Endodermal cell (in vitro differentiated cells): ENCODE data around the gene ZNF804A. TPM values are rescaled to one million over a fixed set of nuclear protein-coding genes. Genes with fewer than 3 reads are reported as not detected.

Source experiments
- DNase-seq: peaks from one replicate; pipeline ENCODE4 v3.0.0-alpha.2; 2017
- H3K27ac ChIP-seq: 2 replicates; pipeline ENCODE4 v1.5.1; 2013; ENCODE audit warnings: mild to moderate bottlenecking, low read depth, low read length, moderate library complexity
- H3K27me3 ChIP-seq: 2 replicates; pipeline ENCODE4 v1.6.1; 2013; ENCODE audit warnings: mild to moderate bottlenecking, low read length, moderate library complexity; ENCODE audit not compliant: insufficient read depth, control insufficient read depth, poor library complexity, severe bottlenecking
- H3K36me3 ChIP-seq: 2 replicates; pipeline ENCODE4 v1.7.0; 2013; ENCODE audit warnings: mild to moderate bottlenecking, low read length, moderate library complexity; ENCODE audit not compliant: control insufficient read depth, insufficient read depth
- H3K4me1 ChIP-seq: one replicate; pipeline ENCODE4 v1.7.0; 2013; ENCODE audit warnings: low read length; ENCODE audit not compliant: control insufficient read depth, insufficient read depth
- H3K4me3 ChIP-seq: 2 replicates; pipeline ENCODE4 v1.5.1; 2013; ENCODE audit warnings: mild to moderate bottlenecking, low read length, moderate library complexity
- H3K9ac ChIP-seq: 2 replicates; pipeline ENCODE4 v1.6.1; 2013; ENCODE audit warnings: mild to moderate bottlenecking, low read length, moderate library complexity; ENCODE audit not compliant: poor library complexity, severe bottlenecking; ENCODE audit errors: extremely low read depth
- H3K9me3 ChIP-seq: 2 replicates; pipeline ENCODE4 v1.6.1; 2013; ENCODE audit warnings: mild to moderate bottlenecking, low read length, moderate library complexity; ENCODE audit not compliant: control insufficient read depth
- H3K27ac Mint-ChIP-seq: 2 replicates; pipeline ENCODE4 v1.8.0; 2020; ENCODE audit warnings: mixed read lengths
- H3K27me3 Mint-ChIP-seq: 2 replicates; pipeline ENCODE4 v1.8.0; 2021; ENCODE audit warnings: mild to moderate bottlenecking, mixed read lengths; ENCODE audit not compliant: insufficient read depth
- H3K36me3 Mint-ChIP-seq: 2 replicates; pipeline ENCODE4 v1.8.0; 2020; ENCODE audit warnings: low read depth, mixed read lengths
- H3K4me1 Mint-ChIP-seq: 2 replicates; pipeline ENCODE4 v1.8.0; 2020; ENCODE audit warnings: mixed read lengths
- H3K4me3 Mint-ChIP-seq: 2 replicates; pipeline ENCODE4 v1.8.0; 2020; ENCODE audit warnings: mild to moderate bottlenecking, moderate library complexity, mixed read lengths
- H3K9me3 Mint-ChIP-seq: 2 replicates; pipeline ENCODE4 v1.8.0; 2020; ENCODE audit warnings: mild to moderate bottlenecking, mixed read lengths
- WGBS, 2 experiments: methylation state at CpG; one replicate each; pipeline versions ENCODE4 v1.1.5 to v1.1.7; 2013; ENCODE audit warnings: missing lambda C conversion rate in 2 of 2, mixed read lengths in 1 of 2; ENCODE audit not compliant: insufficient coverage in 1 of 2, insufficient read length in 1 of 2; 5-methylcytosine and 5-hydroxymethylcytosine counted together
- total RNA-seq, 2 donors: library from RNA; stranded (reverse); fragmentation: NEBNext Ultra II Directional in 1 of 2; extraction: Animal tissue kit (Norgen Biotek cat#: 25700) in 1 of 2; gene quantifications; 2 replicates in 1 of 2; 3 replicates in 1 of 2; pipeline ENCODE4 v1.2.1, GENCODE V29; 2021
- TF ChIP-seq, protein P1 (sequence below): fragments of 200-600 bp; sonication (generic); conservative IDR thresholded peaks from 2 replicates; pipeline ENCODE4 v1.5.0; 2021; ENCODE audit warnings: antibody characterized with exemption, mild to moderate bottlenecking

ZNF804A gene
- total RNA-seq, 2 donors from 2014 or later: 0.15 TPM; not detected in 1

DNA sequence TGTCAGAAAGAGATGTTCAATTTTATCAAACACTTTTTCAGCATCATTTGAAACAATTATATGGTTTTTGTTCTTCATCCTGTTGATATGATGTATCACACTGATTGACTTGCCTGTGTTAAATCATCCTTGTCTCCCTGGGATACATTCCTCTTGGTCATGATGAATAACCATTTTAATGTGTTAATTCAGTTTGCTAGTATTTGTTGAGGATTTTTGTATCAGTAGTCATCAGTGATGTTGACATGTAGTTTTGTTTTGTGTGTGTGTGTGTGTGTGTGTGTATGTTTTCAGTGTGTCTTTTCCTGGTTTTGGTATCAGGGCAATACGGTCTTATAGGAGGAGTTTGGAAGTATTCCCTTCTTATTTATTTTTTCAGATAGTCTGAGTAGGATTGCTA, 325.4 kb downstream of the ZNF804A start:
- H3K9me3 Mint-ChIP-seq: peaks cover 5% of the 10 kb centered on the region
- no peak overlapping the region for H3K27ac ChIP-seq
- H3K27ac Mint-ChIP-seq: no peak overlapping the region
- no peak overlapping the region for H3K9ac ChIP-seq
- TF ChIP-seq, protein P1, sequence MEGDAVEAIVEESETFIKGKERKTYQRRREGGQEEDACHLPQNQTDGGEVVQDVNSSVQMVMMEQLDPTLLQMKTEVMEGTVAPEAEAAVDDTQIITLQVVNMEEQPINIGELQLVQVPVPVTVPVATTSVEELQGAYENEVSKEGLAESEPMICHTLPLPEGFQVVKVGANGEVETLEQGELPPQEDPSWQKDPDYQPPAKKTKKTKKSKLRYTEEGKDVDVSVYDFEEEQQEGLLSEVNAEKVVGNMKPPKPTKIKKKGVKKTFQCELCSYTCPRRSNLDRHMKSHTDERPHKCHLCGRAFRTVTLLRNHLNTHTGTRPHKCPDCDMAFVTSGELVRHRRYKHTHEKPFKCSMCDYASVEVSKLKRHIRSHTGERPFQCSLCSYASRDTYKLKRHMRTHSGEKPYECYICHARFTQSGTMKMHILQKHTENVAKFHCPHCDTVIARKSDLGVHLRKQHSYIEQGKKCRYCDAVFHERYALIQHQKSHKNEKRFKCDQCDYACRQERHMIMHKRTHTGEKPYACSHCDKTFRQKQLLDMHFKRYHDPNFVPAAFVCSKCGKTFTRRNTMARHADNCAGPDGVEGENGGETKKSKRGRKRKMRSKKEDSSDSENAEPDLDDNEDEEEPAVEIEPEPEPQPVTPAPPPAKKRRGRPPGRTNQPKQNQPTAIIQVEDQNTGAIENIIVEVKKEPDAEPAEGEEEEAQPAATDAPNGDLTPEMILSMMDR: no peak
- H3K4me1 Mint-ChIP-seq: no peaks in the 10 kb centered on the region
- no peaks in the 10 kb centered on the region for H3K9me3 ChIP-seq
- no peaks in the 10 kb centered on the region for H3K36me3 ChIP-seq
- DNase-seq: no peak
- H3K4me1 ChIP-seq: no peaks in the 10 kb centered on the region
- no peaks in the 10 kb centered on the region for H3K27me3 Mint-ChIP-seq
- H3K36me3 Mint-ChIP-seq: no peaks in the 10 kb centered on the region
- H3K27me3 ChIP-seq: no peaks in the 10 kb centered on the region
- 83% methylated on average over 1 of the region's 1 CpG; no CpG with 5 or more reads in 1 of the 2 experiments for WGBS, 2 experiments
- no peak overlapping the region for H3K4me3 ChIP-seq
- H3K4me3 Mint-ChIP-seq: no peak overlapping the region

DNA sequence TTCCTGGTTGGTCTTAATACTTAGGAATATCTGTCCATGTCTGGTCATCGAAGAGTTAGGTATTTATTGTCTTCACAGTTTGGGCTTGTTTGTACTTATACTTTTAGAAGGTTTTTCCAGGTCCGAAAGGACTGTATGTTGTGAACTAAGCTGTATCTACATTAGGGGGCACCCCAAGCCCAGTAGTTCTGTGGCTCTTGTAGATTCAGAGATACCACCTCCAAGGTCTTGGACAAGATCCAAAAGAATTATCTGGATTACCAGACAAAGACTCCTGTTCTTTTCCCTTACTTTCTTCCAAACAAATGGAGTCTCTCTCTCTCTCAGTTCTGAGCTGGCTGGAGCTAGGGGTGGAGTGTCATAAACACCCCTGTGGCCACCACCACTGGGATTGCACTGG, 328.7 kb downstream of the ZNF804A start:
- Histone ChIP-seq H3K9me3 (no peaks in the 10 kb centered on the region), H3K4me3 (no peak overlapping the region), H3K4me1 (no peaks in the 10 kb centered on the region), H3K27ac (no peak overlapping the region), H3K9ac (no peak overlapping the region), H3K27me3 (no peaks in the 10 kb centered on the region), H3K36me3 (no peaks in the 10 kb centered on the region)
- Mint-ChIP-seq H3K9me3 (peaks cover 13% of the 10 kb centered on the region), H3K27me3 (no peaks in the 10 kb centered on the region), H3K4me3 (no peak overlapping the region), H3K36me3 (no peaks in the 10 kb centered on the region), H3K27ac (no peak overlapping the region), H3K4me1 (no peaks in the 10 kb centered on the region)
- TF ChIP-seq, protein P1: no peak
- DNase-seq: no peak
- 91% methylated on average over 2 of the region's 2 CpGs; no CpG with 5 or more reads in 1 of the 2 experiments for WGBS, 2 experiments

DNA sequence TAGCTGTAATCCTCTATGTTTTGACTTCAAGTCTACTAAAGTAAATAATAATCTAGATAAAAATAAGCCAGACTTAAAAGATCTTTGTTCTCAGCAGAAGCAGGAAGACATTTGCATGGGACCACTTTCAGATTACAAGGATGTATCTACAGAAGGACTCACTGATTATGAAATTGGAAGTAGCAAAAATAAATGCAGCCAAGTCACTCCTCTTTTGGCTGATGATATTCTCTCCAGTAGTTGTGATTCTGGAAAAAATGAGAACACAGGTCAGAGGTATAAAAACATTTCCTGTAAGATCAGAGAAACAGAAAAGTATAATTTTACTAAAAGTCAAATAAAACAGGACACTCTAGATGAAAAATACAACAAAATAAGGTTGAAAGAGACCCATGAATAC, 338.4 kb downstream of the ZNF804A start:
- Histone ChIP-seq H3K9ac (no peak overlapping the region), H3K36me3 (no peaks in the 10 kb centered on the region), H3K4me1 (no peaks in the 10 kb centered on the region), H3K27me3 (no peaks in the 10 kb centered on the region), H3K9me3 (no peaks in the 10 kb centered on the region), H3K4me3 (no peak overlapping the region), H3K27ac (no peak overlapping the region)
- no peak for DNase-seq
- Mint-ChIP-seq H3K27me3 (no peaks in the 10 kb centered on the region), H3K4me3 (no peak overlapping the region), H3K36me3 (no peaks in the 10 kb centered on the region), H3K9me3 (peaks cover 5% of the 10 kb centered on the region), H3K27ac (no peak overlapping the region), H3K4me1 (no peaks in the 10 kb centered on the region)
- TF ChIP-seq, protein P1: no peak
